DLD1 (cell line): Measurements from ENCODE around the gene BICC1.

Source experiments
- in situ Hi-C: cut with HindIII; loops from 2 replicates; pipeline ENCODE4 v1.10.0; 2017; ENCODE audit warnings: low sequenced_read_pairs

The BICC1 gene

GRCh38 chr10:58695022-58695421 lies 182.3 kb downstream of the BICC1 start:
- in situ Hi-C loops, result no loop called here

- in situ Hi-C loops, result no loop called here
These were observed 184.1 kb downstream of the BICC1 start for GRCh38 chr10:58696736-58697135.

DNA sequence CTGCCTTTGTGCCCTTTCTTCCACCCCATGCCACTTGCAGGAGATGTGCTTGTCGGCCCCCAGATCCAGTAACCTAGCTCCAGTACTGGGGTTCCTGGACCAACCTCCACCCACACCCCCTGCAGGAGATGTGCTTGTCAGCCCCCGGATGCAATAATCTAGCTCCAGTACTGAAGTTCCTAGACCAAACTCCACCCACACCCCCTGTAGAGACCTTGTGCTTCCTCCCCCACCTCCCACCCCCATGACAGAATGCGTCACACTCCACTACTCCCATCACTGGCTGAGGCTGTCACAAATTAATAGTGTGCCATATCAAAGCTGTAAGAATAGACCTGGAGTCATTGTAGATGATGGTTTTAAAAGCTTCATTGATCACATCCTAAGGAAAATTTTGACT lies 185.0 kb downstream of the BICC1 start:
- in situ Hi-C loops, result no loop called here

- in situ Hi-C loops, result no loop called here
These were observed 186.2 kb downstream of the BICC1 start for GRCh38 chr10:58698777-58699356.

DNA sequence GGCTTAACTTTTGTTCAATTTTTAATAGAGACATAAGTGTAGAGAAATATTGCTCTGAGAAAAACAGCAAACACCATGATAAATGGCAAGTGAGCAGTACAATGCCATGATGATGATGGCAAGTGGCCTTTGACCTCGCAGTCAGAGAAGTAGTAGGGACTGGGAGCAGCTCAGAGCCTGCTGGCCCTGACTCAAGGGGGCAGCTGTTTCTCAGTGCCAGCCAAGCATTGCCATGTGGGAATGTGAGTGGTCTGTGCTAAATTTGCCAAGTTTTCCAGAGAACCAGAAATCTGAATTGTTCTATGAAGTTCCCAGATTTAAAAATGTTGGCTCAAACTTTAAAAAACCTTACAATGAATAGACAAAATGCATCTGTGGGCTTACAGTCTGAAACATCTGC lies 187.9 kb downstream of the BICC1 start:
- in situ Hi-C loops, result no loop called here

DNA sequence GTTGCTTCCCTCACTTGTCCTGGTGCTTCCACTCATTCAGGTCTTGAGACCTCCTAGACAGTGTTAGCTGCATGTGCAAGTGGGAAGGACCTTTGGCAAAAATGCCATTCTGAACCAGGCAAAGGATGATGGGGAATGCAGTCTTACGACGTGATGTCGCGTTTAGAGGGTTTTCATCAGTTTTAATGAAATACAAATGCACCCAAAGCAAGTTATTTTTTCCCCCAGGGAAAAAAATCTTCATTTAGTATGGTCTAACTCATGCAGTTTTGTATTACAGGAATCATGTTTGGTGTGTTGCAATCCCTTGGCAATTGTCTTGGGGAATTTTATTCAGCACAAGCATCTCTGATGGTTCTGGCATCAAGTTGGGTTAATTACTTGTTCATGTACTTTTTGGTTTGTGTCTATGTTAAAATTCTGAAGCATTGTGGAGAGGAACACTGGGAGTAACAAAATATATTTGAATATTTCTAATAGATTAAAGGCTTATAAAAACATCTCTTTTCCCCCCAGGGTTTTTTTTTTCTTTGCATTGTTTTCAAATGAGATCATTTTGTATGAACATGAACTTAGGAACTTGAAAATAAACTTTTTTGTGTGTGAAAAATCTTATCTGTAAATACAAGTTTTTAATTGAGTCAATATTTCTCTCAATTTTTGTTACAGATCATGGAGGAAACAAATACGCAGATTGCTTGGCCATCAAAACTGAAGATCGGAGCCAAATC lies 188.9 kb downstream of the BICC1 start:
- in situ Hi-C loops, result no loop called here

- in situ Hi-C loops, result no loop called here
These were observed 191.6 kb downstream of the BICC1 start for GRCh38 chr10:58704226-58704625.

DNA sequence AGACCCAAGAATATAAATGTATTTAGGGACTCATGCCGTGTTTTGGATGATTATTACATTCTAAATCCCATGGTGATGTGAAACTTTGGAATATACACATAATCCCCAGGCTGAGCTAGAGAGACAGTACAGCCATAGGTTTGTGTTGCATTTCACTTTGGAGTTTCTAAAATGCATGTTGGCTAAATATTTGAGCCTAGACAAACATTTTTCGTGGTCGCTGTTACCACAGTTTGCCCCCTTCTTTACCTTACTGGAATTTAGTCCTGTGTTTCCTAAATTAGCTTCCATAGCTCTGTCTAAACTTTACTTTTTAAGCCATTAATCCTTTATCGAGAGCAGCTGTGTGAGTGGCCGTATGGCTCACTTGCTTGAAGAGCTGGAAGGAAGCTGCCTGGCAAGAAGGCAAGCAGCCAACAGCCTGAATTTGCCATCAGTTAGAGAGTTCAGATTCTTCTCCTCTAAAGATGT lies 192.0 kb downstream of the BICC1 start:
- in situ Hi-C loops, result no loop called here

GRCh38 chr10:58706836-58707235 lies 194.2 kb downstream of the BICC1 start:
- in situ Hi-C loops, result no loop called here

DNA sequence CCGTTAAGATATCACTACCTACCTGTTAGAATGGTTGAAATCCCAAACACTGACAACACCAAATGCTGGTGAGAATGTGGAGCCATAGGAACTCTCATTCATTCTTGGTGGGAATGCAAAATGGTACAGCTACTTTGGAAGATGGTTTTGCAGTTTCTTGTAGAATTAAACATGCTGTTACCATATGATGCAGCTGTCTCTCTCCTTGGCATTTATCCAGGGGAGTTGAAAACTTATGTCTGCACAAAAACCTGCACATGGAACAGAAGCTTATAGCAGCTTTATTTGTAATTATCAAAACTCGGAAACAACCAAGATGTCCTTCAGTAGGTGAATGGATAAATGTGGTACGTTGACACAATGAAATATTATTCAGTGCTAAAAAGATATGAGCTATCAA lies 199.5 kb downstream of the BICC1 start:
- in situ Hi-C loops, result no loop called here

GRCh38 chr10:58712982-58713381 lies 200.3 kb downstream of the BICC1 start:
- in situ Hi-C loops, result no loop called here

DNA sequence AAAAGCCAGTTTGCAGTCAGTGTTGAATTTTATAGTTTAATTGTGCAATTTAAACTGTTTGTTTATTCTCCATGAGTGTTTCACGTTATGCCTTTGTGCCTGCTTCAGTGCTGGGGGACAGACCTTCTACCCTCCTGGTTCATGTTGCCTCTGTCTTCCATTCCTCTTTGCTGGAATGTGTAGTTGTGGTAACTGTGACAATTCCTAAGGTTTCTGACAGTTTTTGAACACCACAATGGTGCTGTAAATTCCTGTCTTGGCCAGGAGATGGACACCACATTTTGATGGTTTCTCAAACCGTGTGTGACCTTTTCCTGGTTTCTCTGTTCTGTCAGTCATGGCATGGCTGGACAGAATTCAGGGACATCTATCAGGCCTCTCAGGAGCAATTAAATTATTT lies 201.7 kb downstream of the BICC1 start:
- in situ Hi-C loops, result no loop called here

DNA sequence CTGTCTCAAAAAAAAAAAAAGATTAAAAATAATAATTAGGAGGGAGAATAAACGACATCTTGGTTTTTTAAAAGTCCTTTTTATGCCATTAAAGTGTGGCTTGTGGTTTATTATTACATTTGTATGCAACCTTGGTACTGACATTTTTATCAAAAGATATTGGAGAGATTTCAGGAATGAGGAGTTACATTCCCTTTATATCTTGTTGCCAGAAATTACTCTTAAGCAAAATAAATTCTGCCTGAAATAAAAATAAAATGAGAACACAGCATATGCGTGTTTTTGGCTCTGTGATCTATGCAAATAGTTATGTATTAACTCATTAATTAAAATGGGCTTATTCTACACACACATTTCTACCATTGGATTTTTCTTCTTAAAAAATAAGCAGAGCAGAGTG lies 202.4 kb downstream of the BICC1 start:
- in situ Hi-C loops, result no loop called here

GRCh38 chr10:58718596-58718995 lies 205.9 kb downstream of the BICC1 start:
- in situ Hi-C loops, result no loop called here

DNA sequence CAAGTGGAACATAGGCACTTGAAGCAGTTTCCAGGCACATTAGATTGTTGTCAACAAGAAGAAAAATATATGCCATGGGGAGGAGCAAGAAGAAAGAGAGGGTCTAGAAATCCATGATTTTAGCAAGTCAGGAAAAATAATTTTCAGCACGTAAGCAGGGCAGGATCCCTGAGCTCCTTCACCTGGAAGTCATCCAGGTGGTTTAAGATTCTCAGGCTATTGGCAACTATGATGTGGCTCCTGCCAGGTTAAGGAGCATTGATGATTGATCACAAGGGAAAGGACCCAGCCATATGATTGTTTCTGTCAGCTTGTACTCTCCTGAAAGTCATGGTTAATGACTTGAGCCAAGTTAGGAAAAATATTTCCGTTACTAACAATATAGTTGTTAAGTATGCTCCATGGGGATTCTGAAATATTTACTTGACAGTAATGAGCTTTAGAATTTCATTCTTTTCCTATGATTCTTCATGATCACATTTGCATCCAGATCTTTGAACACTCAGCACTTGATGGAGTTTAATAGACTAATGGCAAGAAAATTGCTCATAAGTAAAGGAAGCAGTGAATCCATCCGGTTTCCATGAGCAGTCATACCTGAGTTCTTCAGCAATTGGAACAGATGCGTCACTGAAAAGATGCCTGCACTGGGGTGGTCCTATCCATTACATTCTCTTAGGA lies 209.1 kb downstream of the BICC1 start:
- in situ Hi-C loops, result no loop called here

GRCh38 chr10:58723186-58723585 lies 210.5 kb downstream of the BICC1 start:
- in situ Hi-C loops, result no loop called here

GRCh38 chr10:58723966-58724365 lies 211.3 kb downstream of the BICC1 start:
- in situ Hi-C loops, result no loop called here

DNA sequence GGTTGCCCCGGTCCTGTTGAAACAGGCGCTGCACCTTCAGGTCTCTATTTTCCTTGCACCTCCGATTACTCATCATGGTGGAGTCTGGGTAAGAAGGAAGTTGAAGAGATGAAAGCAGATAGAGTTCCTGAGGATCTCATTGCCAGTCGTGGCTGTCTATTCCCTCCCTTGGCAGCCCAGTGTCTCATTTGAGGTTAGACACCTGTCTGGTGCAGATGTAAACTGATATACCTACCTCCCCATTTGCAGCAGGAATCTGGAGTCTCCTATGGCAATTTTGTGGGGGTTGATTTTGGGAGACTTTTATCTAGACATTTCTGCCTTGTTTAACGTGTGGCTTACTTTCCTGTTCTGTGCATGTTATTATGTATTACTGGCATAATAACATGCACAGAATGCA lies 212.1 kb downstream of the BICC1 start:
- in situ Hi-C loops, result no loop called here

DNA sequence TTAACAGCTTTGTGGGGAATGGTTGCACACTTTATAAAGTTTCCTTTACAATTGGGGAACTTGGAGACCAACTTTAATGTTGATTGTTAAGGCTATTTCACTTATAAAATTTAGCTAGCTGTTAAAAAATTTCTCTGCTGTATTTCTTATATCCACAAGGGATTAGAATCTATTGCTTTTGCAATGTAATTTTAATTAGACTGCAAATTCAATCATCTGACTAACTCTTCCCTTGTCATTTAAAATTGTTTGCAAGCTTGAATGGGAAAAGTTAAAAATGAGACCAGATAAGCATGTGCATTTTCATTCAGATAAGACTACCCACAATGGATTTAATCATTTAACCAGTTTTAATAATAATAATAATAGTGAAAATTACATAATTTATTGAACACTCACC lies 213.2 kb downstream of the BICC1 start:
- in situ Hi-C loops, result no loop called here

DNA sequence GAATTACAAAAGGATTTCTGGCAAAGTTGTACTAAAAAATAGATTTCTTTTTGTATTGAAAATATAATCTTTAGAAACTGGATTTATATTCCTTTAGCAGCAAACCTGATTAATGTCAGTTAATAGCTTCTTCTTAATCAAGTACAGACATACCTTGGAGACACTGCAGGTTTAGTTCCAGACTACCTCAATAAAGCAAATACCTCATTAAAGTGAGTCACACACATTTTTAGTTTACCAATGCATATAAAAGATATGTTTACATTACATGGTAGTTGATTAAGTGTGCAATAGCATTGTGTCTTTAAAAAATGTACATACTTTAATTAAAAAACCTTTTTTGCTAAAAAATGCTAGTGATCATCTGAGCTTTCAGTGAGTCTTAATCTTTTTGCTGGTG lies 215.0 kb downstream of the BICC1 start:
- in situ Hi-C loops, result no loop called here

DNA sequence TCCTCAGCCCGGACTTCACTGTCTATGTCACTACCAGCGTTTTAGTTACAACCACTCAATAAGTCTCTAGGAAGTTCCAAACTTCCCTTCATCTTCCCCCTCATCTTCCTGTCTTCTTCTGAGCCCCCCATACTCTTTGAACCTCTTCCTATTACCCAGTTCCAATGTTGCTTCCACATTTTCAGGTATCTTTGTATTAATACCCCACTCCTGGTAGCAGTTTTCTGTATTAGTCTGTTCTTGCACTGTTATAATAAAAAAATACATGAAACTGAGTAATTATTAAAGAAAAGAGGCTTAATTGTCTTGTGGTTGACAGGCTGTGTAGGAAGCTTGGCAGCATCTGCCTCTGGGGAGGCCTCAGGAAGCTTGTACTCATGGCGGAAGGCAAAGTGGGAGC lies 218.6 kb downstream of the BICC1 start:
- in situ Hi-C loops, result no loop called here

DNA sequence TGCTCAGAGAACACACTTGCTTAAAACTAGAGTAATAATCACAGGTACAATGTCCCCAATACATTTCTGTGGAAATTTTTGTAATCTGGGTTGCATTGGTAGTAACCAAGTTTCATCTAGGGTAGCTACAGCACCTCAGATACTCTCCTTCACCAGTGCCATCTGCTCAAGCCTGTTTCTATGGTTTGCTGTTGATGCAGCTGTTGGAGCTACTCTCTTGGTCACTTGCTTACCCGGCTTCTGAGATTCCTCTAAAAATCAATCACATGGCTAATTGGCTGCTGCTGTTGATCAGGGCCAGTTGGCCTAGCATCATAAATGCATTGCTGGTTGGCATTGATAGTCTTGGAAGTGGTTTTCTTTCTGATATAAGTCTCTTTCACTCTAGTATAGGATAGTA lies 220.8 kb downstream of the BICC1 start:
- in situ Hi-C loops, result no loop called here
